ENCODE data around the gene SLC17A7. TPM values are rescaled to one million over a fixed set of nuclear protein-coding genes. Genes with fewer than 3 reads are reported as not detected.
"Not testable (repeated sequence)": the region's sequence is repeated elsewhere in the genome, so short reads cannot be mapped to it uniquely, and the experiment has no call there.

The SLC17A7 gene
- total RNA-seq, 2 donors from 2014 or later: 0.54 to 2.8 TPM

DNA sequence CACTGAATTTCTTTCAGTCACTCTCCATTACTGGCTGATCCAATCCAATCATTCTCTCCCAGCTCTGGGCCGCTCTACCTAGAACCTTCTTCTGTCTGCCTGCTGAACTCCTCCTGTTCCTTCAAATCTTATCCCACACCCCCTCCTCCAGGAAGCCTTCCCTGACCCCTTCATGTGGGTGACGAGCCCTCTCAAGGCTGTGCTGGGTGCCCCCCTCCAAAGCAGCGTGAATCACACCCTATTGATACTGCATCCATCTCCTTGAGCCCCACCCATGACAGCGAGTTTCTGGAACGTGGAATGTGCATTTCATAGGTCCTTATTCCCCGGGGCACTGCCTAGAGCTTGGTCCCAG, 7.1 kb upstream of the SLC17A7 start:
- Histone ChIP-seq H3K9me3 (no peaks in the 10 kb centered on the region), H3K36me3 (no peaks in the 10 kb centered on the region), H3K27ac (no peak overlapping the region), H3K4me3 (no peak overlapping the region), H3K4me1 (ENCODE audit: control insufficient read depth in 1 of 2, low read depth in 2 of 2) (peaks cover 0 to 3% of the 10 kb centered on the region in 2 donors), H3K27me3 (replicated peaks; ENCODE audit: insufficient read depth) (no peaks in the 10 kb centered on the region)
- TF ChIP-seq, protein P1, sequence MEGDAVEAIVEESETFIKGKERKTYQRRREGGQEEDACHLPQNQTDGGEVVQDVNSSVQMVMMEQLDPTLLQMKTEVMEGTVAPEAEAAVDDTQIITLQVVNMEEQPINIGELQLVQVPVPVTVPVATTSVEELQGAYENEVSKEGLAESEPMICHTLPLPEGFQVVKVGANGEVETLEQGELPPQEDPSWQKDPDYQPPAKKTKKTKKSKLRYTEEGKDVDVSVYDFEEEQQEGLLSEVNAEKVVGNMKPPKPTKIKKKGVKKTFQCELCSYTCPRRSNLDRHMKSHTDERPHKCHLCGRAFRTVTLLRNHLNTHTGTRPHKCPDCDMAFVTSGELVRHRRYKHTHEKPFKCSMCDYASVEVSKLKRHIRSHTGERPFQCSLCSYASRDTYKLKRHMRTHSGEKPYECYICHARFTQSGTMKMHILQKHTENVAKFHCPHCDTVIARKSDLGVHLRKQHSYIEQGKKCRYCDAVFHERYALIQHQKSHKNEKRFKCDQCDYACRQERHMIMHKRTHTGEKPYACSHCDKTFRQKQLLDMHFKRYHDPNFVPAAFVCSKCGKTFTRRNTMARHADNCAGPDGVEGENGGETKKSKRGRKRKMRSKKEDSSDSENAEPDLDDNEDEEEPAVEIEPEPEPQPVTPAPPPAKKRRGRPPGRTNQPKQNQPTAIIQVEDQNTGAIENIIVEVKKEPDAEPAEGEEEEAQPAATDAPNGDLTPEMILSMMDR (IDR thresholded peaks at IDR 0.05): no peak
- ATAC-seq (ENCODE audit: insufficient number of reproducible peaks, low FRiP score, low read depth) (no peak), DNase-seq (ENCODE audit: low spot score) (no peak)

GRCh38 chr19:49447485-49448431, 6.4 kb upstream of the SLC17A7 start:
- DNase-seq (ENCODE audit: low spot score): no peak
- H3K4me3 ChIP-seq: no peak overlapping the region
- H3K9me3 ChIP-seq: no peaks in the 10 kb centered on the region
- no peak overlapping the region for H3K27ac ChIP-seq
- TF ChIP-seq, protein P1 (IDR thresholded peaks at IDR 0.05): no peak
- H3K36me3 ChIP-seq: no peaks in the 10 kb centered on the region
- H3K27me3 ChIP-seq (replicated peaks; ENCODE audit: insufficient read depth): no peaks in the 10 kb centered on the region
- ATAC-seq (ENCODE audit: insufficient number of reproducible peaks, low FRiP score, low read depth): no peak
- peaks cover 0 to 3% of the 10 kb centered on the region in 2 donors for H3K4me1 ChIP-seq (ENCODE audit: control insufficient read depth in 1 of 2, low read depth in 2 of 2)

- Histone ChIP-seq H3K4me3 (no peak overlapping the region), H3K27me3 (replicated peaks; ENCODE audit: insufficient read depth) (no peaks in the 10 kb centered on the region), H3K36me3 (no peaks in the 10 kb centered on the region), H3K9me3 (no peaks in the 10 kb centered on the region), H3K4me1 (ENCODE audit: control insufficient read depth in 1 of 2, low read depth in 2 of 2) (peaks cover 8 to 12% of the 10 kb centered on the region in 2 donors), H3K27ac (no peak overlapping the region)
- ATAC-seq (ENCODE audit: insufficient number of reproducible peaks, low FRiP score, low read depth) (no peak), DNase-seq (ENCODE audit: low spot score) (no peak)
- TF ChIP-seq, protein P1 (IDR thresholded peaks at IDR 0.05): no peak
Observed at GRCh38 chr19:49445997-49446396, 4.7 kb upstream of the SLC17A7 start.

GRCh38 chr19:49444100-49444700, 2.9 kb upstream of the SLC17A7 start:
- H3K36me3 ChIP-seq; H3K4me3 ChIP-seq; ATAC-seq (ENCODE audit: insufficient number of reproducible peaks, low FRiP score, low read depth); H3K4me1 ChIP-seq (ENCODE audit: control insufficient read depth in 1 of 2, low read depth in 2 of 2); H3K27ac ChIP-seq; DNase-seq (ENCODE audit: low spot score); H3K27me3 ChIP-seq (replicated peaks; ENCODE audit: insufficient read depth); H3K9me3 ChIP-seq: not testable (repeated sequence)

DNA sequence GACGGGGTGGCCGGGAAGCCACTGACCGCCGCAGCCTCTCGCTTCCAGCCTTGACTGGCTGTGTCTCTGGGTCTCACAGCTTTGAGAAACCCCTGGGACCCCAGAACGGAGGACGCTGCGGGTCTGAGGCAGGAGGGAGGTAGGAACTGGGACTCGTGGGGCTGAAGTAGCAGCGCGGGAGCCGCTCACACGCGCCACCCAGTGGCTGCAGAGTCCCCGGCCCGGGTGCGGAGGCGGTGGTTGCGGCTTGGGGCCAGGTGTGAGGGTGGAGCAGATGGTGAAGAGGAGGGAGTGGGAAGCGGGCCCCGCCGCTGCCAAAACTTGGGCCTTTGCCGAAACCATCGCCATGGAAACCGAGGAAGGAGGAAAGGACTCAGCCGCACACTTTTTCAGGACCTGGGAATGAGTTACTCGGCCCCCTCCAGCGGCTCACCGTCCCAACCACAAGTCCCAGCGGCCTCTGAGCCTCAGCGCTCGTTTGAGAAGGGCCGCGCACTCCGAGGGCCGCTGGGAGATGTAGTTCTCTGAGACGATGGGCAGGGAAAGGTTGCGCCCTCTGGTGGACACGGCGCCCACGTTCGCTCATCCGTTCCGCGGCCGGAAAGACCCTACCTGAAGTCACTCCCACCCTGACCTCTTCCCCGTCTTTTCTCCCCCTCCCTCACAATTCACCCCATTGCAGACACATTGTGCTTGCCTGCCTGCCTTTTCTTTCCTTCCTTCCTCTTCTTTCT, 2.2 kb upstream of the SLC17A7 start:
- ATAC-seq (ENCODE audit: insufficient number of reproducible peaks, low FRiP score, low read depth) (peak; percentile 73), DNase-seq (ENCODE audit: low spot score) (peak; percentile 89)
- Histone ChIP-seq H3K36me3 (no peaks in the 10 kb centered on the region), H3K27me3 (replicated peaks; ENCODE audit: insufficient read depth) (no peaks in the 10 kb centered on the region), H3K27ac (peak overlapping the region; percentile 28 to 72), H3K4me1 (ENCODE audit: control insufficient read depth in 1 of 2, low read depth in 2 of 2) (peaks cover 8 to 9% of the 10 kb centered on the region in 2 donors), H3K4me3 (peak overlapping the region; percentile 94), H3K9me3 (no peaks in the 10 kb centered on the region)
- TF ChIP-seq, protein P1 (IDR thresholded peaks at IDR 0.05): peak; percentile 84
